Measurements from ENCODE around the gene ZBTB49. TPM values are rescaled to one million over a fixed set of nuclear protein-coding genes. Genes with fewer than 3 reads are reported as not detected.

The ZBTB49 gene
- total RNA-seq, 8 experiments from 2014 or later, result 3.0 to 11.4 (median 5.6) TPM

DNA sequence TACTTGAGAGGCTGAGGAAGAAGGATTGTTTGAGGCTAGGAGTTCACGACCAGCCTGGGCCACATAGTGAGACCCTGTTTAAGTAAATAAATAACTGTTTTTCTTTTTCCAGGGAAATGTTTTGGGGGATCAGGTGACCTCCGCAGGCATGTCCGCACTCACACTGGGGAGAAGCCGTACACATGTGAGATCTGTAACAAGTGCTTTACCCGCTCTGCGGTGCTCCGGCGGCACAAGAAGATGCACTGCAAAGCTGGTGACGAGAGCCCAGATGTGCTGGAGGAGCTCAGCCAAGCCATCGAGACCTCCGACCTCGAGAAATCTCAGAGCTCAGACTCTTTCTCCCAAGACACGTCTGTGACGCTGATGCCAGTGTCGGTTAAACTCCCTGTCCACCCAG is 30.5 kb downstream of the ZBTB49 start:
- in situ Hi-C loops (cut with MboI; ENCODE audit: low pct_unique_long_range_greater_than_20kb in 2 of 9, low sequenced_read_pairs in 9 of 9, unreplicated experiment in 9 of 9), result no loop called here
- no peak for ATAC-seq (replicated peaks in 6 of 8)
- H3K27ac ChIP-seq, result no peak overlapping the region
- H3K4me3 ChIP-seq, result no peak overlapping the region
- WGBS, 10 experiments, result 71 to 100% (median 97%) methylated on average over 1 to 6 of the region's 15 CpGs; no CpG with 5 or more reads in 4 of the 10 experiments
- no peaks in the 10 kb centered on the region for H3K4me1 ChIP-seq (replicated peaks in 1 of 2)

DNA sequence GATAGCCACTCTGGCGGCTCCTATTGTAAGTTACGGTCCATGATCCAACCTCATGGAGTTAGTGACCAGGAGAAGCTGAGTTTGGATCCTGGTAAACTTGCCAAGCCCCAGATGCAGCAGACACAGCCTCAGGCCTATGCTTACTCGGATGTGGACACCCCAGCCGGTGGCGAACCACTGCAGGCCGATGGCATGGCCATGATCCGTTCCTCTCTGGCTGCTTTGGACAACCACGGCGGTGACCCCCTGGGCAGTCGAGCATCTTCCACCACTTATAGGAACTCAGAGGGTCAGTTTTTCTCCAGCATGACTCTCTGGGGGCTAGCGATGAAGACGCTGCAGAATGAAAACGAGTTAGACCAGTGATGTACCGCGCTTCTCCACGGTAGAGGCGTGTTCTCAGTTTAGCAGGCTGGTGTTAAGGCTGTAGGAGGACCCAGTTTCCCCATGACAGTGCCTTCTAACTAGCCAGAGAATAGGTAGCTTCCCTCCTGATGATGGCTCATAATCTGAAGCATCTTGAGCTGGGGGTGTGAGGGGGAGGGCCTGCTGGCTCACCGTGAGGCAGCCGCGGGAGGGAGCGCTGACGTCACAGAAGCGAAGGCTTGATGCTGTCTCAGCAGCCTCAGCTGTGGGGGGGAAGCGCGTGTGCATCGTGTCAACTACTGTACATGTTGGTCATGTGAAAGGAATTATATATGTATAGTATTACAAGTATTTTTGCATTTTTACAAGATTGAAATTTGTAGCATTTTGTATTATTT is 31.1 kb downstream of the ZBTB49 start:
- no peak overlapping the region for H3K27ac ChIP-seq
- in situ Hi-C loops (cut with MboI; ENCODE audit: low pct_unique_long_range_greater_than_20kb in 2 of 9, low sequenced_read_pairs in 9 of 9, unreplicated experiment in 9 of 9), result no loop called here
- ATAC-seq (replicated peaks in 6 of 8), result no peak

GRCh38 chr4:4321951-4322688 is 32.1 kb downstream of the ZBTB49 start:
- 0 to 100% (median 83%) methylated on average over 1 to 13 of the region's 18 CpGs; no CpG with 5 or more reads in 1 of the 10 experiments for WGBS, 10 experiments
- ATAC-seq (replicated peaks in 6 of 8), result no peak
- in situ Hi-C loops (cut with MboI; ENCODE audit: low pct_unique_long_range_greater_than_20kb in 2 of 9, low sequenced_read_pairs in 9 of 9, unreplicated experiment in 9 of 9), result no loop called here

More for the DNA sequence above, 31.1 kb downstream of the ZBTB49 start:
- 60 to 100% (median 95%) methylated on average over 1 to 6 of the region's 26 CpGs; no CpG with 5 or more reads in 4 of the 10 experiments for WGBS, 10 experiments
- Histone ChIP-seq H3K4me3 (no peak overlapping the region), H3K4me1 (replicated peaks in 1 of 2) (no peaks in the 10 kb centered on the region)

DNA sequence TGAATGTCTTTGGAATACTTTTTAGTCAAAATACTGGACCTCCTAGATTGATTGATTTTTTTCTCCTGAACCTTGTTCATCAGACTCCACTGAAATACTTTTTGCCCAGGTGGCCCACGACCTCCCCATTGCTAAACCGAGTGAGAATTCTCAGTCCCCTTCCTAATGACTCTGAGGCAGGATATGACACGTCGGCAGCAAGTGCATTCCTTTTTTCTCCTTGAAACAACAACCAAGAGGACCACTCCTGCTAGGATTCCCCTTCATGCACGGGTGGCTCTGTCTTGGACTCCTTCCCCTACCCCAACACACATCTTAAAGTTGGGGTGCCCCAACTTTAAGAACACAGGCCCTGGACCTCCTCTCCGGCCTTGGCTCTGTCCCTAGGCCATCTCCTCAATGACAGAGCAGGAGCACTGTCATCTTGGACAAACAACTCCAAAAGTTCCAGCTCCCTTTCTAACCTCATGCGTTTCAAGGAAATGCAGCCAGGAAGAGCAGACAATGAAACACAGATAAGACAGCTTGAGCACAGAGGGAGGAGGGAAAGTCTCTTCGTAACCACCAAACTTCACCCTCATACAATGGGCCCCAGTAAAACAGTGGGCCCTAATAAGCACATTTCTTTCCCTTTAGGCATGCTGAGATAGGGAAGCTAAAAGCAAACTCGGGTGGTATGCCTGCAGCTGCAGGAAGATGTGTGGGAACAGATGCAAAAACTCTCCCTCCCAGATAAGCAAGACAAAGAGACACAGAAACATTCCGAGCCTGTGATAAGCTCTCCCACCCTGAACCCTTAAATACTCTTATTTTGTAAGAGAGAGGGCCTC is 33.9 kb downstream of the ZBTB49 start:
- in situ Hi-C loops (cut with MboI; ENCODE audit: low pct_unique_long_range_greater_than_20kb in 2 of 9, low sequenced_read_pairs in 9 of 9, unreplicated experiment in 9 of 9), result no loop called here
- 0 to 88% (median 64%) methylated on average over 1 to 7 of the region's 10 CpGs; no CpG with 5 or more reads in 2 of the 10 experiments for WGBS, 10 experiments
- no peaks in the 10 kb centered on the region for H3K4me1 ChIP-seq (replicated peaks in 1 of 2)
- H3K27ac ChIP-seq, result no peak overlapping the region
- no peak for ATAC-seq (replicated peaks in 6 of 8)
- no peak overlapping the region for H3K4me3 ChIP-seq

More at GRCh38 chr4:4321951-4322688, 32.1 kb downstream of the ZBTB49 start:
- Histone ChIP-seq H3K4me1 (replicated peaks in 1 of 2) (no peaks in the 10 kb centered on the region), H3K4me3 (no peak overlapping the region), H3K27ac (no peak overlapping the region)

DNA sequence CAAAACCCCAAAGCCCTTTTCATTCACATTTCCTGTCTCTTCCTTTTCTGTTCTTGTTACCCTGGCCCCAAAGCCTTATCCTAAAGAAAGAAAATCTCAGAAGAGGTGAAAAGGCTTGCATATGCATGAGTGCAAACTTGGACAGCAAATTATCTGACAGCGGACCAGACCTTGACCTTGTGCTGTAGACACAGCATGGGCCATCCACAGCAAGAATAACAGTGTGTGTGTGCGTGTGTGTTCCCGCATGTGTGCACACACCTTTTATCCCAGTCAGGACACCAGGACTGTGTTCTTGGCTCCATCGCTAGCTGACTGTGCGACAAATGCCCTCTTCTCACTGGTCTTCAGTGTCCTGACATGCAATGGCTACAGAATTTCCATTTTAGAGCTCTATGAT is 35.3 kb downstream of the ZBTB49 start:
- no peaks in the 10 kb centered on the region for H3K4me1 ChIP-seq (replicated peaks in 1 of 2)
- no peak overlapping the region for H3K4me3 ChIP-seq
- ATAC-seq (replicated peaks in 6 of 8), result no peak
- in situ Hi-C loops (cut with MboI; ENCODE audit: low pct_unique_long_range_greater_than_20kb in 2 of 9, low sequenced_read_pairs in 9 of 9, unreplicated experiment in 9 of 9), result no loop called here
- WGBS, 10 experiments, result 50 to 100% (median 100%) methylated on average over 1 to 5 of the region's 5 CpGs; no CpG with 5 or more reads in 4 of the 10 experiments
- H3K27ac ChIP-seq, result no peak overlapping the region

DNA sequence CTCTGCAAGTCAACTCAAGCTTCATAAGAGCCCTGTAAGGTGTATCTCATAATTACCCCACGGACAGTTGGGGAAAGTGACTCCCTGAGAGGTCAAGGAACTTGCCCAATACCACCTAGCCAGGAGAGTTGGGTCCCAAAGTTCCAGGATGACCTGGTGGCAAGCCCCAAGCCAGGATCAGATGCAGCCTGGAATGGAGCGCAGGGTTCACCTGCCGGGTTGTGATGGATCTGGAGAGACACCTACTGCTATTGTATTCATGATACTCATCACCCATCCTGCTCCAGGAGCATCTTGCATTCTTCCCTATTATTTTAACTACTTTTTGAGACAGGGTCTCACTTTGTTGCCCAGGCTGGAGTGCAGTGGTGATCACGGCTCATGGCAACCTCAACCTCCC is 36.1 kb downstream of the ZBTB49 start:
- ATAC-seq (replicated peaks in 6 of 8), result no peak
- in situ Hi-C loops (cut with MboI; ENCODE audit: low pct_unique_long_range_greater_than_20kb in 2 of 9, low sequenced_read_pairs in 9 of 9, unreplicated experiment in 9 of 9), result no loop called here
- no peak overlapping the region for H3K4me3 ChIP-seq
- H3K4me1 ChIP-seq (replicated peaks in 1 of 2), result no peaks in the 10 kb centered on the region
- H3K27ac ChIP-seq, result no peak overlapping the region
- WGBS, 10 experiments, result 71 to 95% (median 83%) methylated on average over 1 to 4 of the region's 4 CpGs; no CpG with 5 or more reads in 4 of the 10 experiments

- in situ Hi-C loops (cut with MboI; ENCODE audit: low pct_unique_long_range_greater_than_20kb in 2 of 9, low sequenced_read_pairs in 9 of 9, unreplicated experiment in 9 of 9), result no loop called here
Measured at GRCh38 chr4:4327652-4328121, 37.6 kb downstream of the ZBTB49 start.

GRCh38 chr4:4328206-4328605 is 38.2 kb downstream of the ZBTB49 start:
- ATAC-seq (replicated peaks in 6 of 8), result no peak
- in situ Hi-C loops (cut with MboI; ENCODE audit: low pct_unique_long_range_greater_than_20kb in 2 of 9, low sequenced_read_pairs in 9 of 9, unreplicated experiment in 9 of 9), result no loop called here
- Histone ChIP-seq H3K4me3 (no peak overlapping the region), H3K4me1 (replicated peaks in 1 of 2) (no peaks in the 10 kb centered on the region), H3K27ac (no peak overlapping the region)
- WGBS, 10 experiments, result 100% methylated on average over 1 of the region's 1 CpG; no CpG with 5 or more reads in 3 of the 10 experiments

More at GRCh38 chr4:4327652-4328121, 37.6 kb downstream of the ZBTB49 start:
- ATAC-seq (replicated peaks in 6 of 8), result peak in 3 of 8 experiments; percentile 66 to 90 (median 70)
- no peak overlapping the region for H3K4me3 ChIP-seq
- 0 to 69% (median 56%) methylated on average over 1 to 17 of the region's 22 CpGs; no CpG with 5 or more reads in 6 of the 10 experiments for WGBS, 10 experiments
- H3K4me1 ChIP-seq (replicated peaks in 1 of 2), result no peaks in the 10 kb centered on the region
- H3K27ac ChIP-seq, result no peak overlapping the region

- ATAC-seq (replicated peaks in 6 of 8), result no peak
- WGBS, 10 experiments, result 87 to 100% (median 98%) methylated on average over 1 to 3 of the region's 4 CpGs; no CpG with 5 or more reads in 6 of the 10 experiments
- Histone ChIP-seq H3K4me3 (no peak overlapping the region), H3K4me1 (replicated peaks in 1 of 2) (no peaks in the 10 kb centered on the region), H3K27ac (no peak overlapping the region)
- in situ Hi-C loops (cut with MboI; ENCODE audit: low pct_unique_long_range_greater_than_20kb in 2 of 9, low sequenced_read_pairs in 9 of 9, unreplicated experiment in 9 of 9), result no loop called here
Measured at GRCh38 chr4:4328840-4329239, 38.8 kb downstream of the ZBTB49 start.

DNA sequence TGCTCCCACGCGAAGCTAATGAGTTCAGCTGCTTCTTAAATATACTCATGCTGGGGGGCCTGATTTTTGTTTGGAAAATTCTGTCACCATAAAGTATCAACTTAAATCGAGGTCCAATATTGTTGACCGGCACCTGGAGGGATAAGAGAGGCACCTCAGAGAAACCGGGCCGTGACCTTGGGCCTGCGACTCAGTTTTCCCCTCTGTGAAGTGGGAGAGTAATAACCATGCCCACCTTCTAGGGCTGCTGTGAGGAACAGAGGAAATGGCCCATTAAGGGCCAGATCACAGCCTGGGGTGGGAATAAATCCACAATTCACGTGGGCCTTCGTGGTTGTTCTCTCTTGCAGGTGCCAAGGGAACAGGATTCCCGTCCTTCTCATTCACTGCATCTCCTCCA is 39.4 kb downstream of the ZBTB49 start:
- no peak for ATAC-seq (replicated peaks in 6 of 8)
- no peak overlapping the region for H3K27ac ChIP-seq
- in situ Hi-C loops (cut with MboI; ENCODE audit: low pct_unique_long_range_greater_than_20kb in 2 of 9, low sequenced_read_pairs in 9 of 9, unreplicated experiment in 9 of 9), result no loop called here
- no peaks in the 10 kb centered on the region for H3K4me1 ChIP-seq (replicated peaks in 1 of 2)
- WGBS, 10 experiments, result 41 to 100% (median 85%) methylated on average over 1 to 9 of the region's 10 CpGs; no CpG with 5 or more reads in 3 of the 10 experiments
- H3K4me3 ChIP-seq, result no peak overlapping the region

DNA sequence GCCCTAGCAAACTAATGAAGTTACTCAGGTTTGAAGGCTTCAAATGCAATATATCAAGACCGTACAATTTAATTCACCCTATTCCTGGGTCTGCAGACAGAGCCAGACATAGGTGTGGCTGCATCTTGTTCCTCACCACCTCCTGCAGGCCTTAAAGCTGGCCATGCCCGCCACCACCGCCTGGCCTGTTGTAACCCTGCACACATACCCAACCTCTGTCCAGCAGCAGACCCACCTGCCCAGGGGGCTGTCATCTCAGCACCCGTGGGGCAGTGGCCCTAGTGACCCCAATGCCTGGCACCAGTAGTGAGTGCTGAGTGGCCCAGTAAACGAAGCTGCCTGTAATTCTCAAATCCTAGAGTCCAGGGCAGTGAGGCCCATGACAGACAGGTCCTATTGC is 40.7 kb downstream of the ZBTB49 start:
- in situ Hi-C loops (cut with MboI; ENCODE audit: low pct_unique_long_range_greater_than_20kb in 2 of 9, low sequenced_read_pairs in 9 of 9, unreplicated experiment in 9 of 9), result loop anchor here in 1 of 9 experiments (10.0 kb wide), 1 partner anchor 76 kb away; no protein-coding TSS in a partner anchor
- no peaks in the 10 kb centered on the region for H3K4me1 ChIP-seq (replicated peaks in 1 of 2)
- ATAC-seq (replicated peaks in 6 of 8), result no peak
- WGBS, 10 experiments, result 37 to 100% (median 88%) methylated on average over 1 to 4 of the region's 5 CpGs; no CpG with 5 or more reads in 3 of the 10 experiments
- H3K27ac ChIP-seq, result no peak overlapping the region
- no peak overlapping the region for H3K4me3 ChIP-seq

DNA sequence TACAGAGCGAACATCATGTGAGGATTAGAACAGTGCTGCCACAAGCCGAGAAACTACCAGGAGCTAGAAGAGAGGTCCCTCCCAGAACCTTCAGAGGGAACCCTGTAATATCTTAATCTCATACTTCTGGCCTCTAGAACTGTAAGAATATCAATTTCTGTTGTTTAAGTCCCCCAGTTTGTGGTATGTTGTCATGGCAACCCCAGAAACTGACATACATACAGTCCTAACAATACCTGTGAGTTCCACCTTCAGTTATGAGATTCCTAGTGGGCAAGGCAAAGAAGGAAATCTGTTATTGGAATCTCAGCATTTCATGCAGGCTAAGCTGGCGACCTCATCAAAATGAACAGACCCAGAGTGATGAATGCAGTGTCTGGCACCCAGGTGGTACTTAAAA is 42.5 kb downstream of the ZBTB49 start:
- Histone ChIP-seq H3K4me1 (replicated peaks in 1 of 2) (no peaks in the 10 kb centered on the region), H3K27ac (no peak overlapping the region), H3K4me3 (no peak overlapping the region)
- in situ Hi-C loops (cut with MboI; ENCODE audit: low pct_unique_long_range_greater_than_20kb in 2 of 9, low sequenced_read_pairs in 9 of 9, unreplicated experiment in 9 of 9), result loop anchor here in 1 of 9 experiments (10.0 kb wide), 1 partner anchor 78 kb away; no protein-coding TSS in a partner anchor
- no peak for ATAC-seq (replicated peaks in 6 of 8)
- WGBS, 10 experiments, result 33 to 100% (median 77%) methylated on average over 1 to 3 of the region's 3 CpGs; no CpG with 5 or more reads in 2 of the 10 experiments

Measured in motor neuron (in vitro differentiated cells).